ENCODE results near the gene SASH1.
"Not testable (repeated sequence)": the region's sequence is repeated elsewhere in the genome, so short reads cannot be mapped to it uniquely, and the experiment has no call there.

Gene SASH1

GRCh38 chr6:148328876-148329555, 13.6 kb upstream of the SASH1 start:
- DNase-seq (ENCODE audit: low read depth in 1 of 2, low spot score in 1 of 2): no peak

GRCh38 chr6:148329596-148330381, 12.8 kb upstream of the SASH1 start:
- no peak for DNase-seq (ENCODE audit: low read depth in 1 of 2, low spot score in 1 of 2)

- no peak for DNase-seq (ENCODE audit: low read depth in 1 of 2, low spot score in 1 of 2)
These were observed 10.6 kb upstream of the SASH1 start for GRCh38 chr6:148332088-148332487.

- DNase-seq (ENCODE audit: low read depth in 1 of 2, low spot score in 1 of 2): no peak
These were observed 5.7 kb upstream of the SASH1 start for GRCh38 chr6:148336901-148337300.

- DNase-seq (ENCODE audit: low read depth in 1 of 2, low spot score in 1 of 2): no peak
These were observed 2.9 kb upstream of the SASH1 start for GRCh38 chr6:148339766-148340165.

GRCh38 chr6:148340586-148341297, 1.9 kb upstream of the SASH1 start:
- no peak for DNase-seq (ENCODE audit: low read depth in 1 of 2, low spot score in 1 of 2)

- no peak for DNase-seq (ENCODE audit: low read depth in 1 of 2, low spot score in 1 of 2)
These were observed 613 bp upstream of the SASH1 start for GRCh38 chr6:148342100-148342349.

GRCh38 chr6:148343047-148343782, 577 bp downstream of the SASH1 start:
- DNase-seq (ENCODE audit: low read depth in 1 of 2, low spot score in 1 of 2): no peak

- no peak for DNase-seq (ENCODE audit: low read depth in 1 of 2, low spot score in 1 of 2)
These were observed 2.5 kb downstream of the SASH1 start for GRCh38 chr6:148345176-148345575.

GRCh38 chr6:148345578-148345977, 2.9 kb downstream of the SASH1 start:
- DNase-seq (ENCODE audit: low read depth in 1 of 2, low spot score in 1 of 2): no peak

- DNase-seq (ENCODE audit: low read depth in 1 of 2, low spot score in 1 of 2): no peak
These were observed 4.2 kb downstream of the SASH1 start for GRCh38 chr6:148346681-148347440.

- DNase-seq (ENCODE audit: low read depth in 1 of 2, low spot score in 1 of 2): no peak
These were observed 4.9 kb downstream of the SASH1 start for GRCh38 chr6:148347441-148348054.

GRCh38 chr6:148348335-148348734, 5.7 kb downstream of the SASH1 start:
- DNase-seq (ENCODE audit: low read depth in 1 of 2, low spot score in 1 of 2): no peak

- no peak for DNase-seq (ENCODE audit: low read depth in 1 of 2, low spot score in 1 of 2)
These were observed 6.1 kb downstream of the SASH1 start for GRCh38 chr6:148348778-148349177.

- DNase-seq (ENCODE audit: low read depth in 1 of 2, low spot score in 1 of 2): no peak
These were observed 6.8 kb downstream of the SASH1 start for GRCh38 chr6:148349466-148349865.

- no peak for DNase-seq (ENCODE audit: low read depth in 1 of 2, low spot score in 1 of 2)
These were observed 8.7 kb downstream of the SASH1 start for GRCh38 chr6:148351309-148351708.

- DNase-seq (ENCODE audit: low read depth in 1 of 2, low spot score in 1 of 2): not testable (repeated sequence)
These were observed 9.8 kb downstream of the SASH1 start for GRCh38 chr6:148352421-148352820.

GRCh38 chr6:148358196-148358785, 15.7 kb downstream of the SASH1 start:
- no peak for DNase-seq (ENCODE audit: low read depth in 1 of 2, low spot score in 1 of 2)

- DNase-seq (ENCODE audit: low read depth in 1 of 2, low spot score in 1 of 2): no peak
These were observed 16.6 kb downstream of the SASH1 start for GRCh38 chr6:148359228-148359627.
